CD1c-positive myeloid dendritic cell (primary cell): ENCODE data around the gene DRG2.
A peak's percentile ranks its signal among the peaks of the same experiment; 100 is the strongest.

Experiments used
- DNase-seq: peaks from one replicate; pipeline ENCODE4 v3.0.0-alpha.2; 2016; ENCODE audit errors: extremely low spot score

Gene DRG2, protein sequence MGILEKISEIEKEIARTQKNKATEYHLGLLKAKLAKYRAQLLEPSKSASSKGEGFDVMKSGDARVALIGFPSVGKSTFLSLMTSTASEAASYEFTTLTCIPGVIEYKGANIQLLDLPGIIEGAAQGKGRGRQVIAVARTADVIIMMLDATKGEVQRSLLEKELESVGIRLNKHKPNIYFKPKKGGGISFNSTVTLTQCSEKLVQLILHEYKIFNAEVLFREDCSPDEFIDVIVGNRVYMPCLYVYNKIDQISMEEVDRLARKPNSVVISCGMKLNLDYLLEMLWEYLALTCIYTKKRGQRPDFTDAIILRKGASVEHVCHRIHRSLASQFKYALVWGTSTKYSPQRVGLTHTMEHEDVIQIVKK

DNA sequence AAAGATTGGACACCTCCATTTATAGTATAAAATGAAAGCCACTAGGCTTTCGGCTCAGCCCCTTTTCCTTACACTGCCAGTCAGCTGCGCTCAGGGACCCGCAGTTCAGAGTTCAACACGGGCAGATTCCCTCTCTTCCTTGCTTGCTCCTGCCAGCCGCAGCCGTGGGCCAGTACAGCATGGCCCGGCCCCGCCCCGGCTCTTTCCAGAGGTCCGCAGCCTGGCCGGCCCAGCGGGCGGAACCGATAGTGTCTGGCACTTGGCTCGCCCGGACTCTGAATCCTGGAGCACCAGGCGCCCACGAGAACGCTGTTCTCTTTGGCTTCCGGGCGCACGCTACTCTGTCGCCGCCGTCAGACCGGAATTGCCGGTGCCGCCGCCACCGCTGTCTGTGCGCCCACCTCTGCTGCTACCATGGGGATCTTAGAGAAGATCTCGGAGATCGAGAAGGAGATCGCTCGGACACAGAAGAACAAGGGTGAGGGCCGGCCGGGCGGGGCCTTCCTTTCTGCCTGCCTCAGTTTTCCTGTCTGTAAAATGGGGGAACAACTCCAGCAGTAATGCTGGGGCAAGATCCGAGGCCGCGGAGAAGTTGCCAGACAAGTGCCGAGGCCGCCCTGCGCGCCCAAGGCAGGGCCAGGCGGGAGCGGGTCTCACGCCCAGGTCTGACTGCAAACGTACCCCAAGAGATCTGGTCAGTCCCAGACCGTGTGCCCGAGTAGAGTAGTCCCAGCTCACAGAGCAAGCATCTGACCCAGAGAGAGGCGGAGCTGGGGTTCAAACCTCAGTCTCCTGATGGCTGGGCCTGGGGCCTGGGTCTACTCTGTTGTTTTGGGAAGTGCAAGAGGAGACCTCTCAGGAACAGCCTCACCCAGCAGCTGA lies at the start of gene DRG2:
Gene DRG2 (plus strand): TSS at position 339 of the 882 bp plus-strand sequence. CDS start 76 bp downstream, at position 415.
- peak; percentile 95 for DNase-seq

GRCh38 chr17:18038149-18038850 lies 49.4 kb upstream of the DRG2 start:
- DNase-seq = peak; percentile 74

DNA sequence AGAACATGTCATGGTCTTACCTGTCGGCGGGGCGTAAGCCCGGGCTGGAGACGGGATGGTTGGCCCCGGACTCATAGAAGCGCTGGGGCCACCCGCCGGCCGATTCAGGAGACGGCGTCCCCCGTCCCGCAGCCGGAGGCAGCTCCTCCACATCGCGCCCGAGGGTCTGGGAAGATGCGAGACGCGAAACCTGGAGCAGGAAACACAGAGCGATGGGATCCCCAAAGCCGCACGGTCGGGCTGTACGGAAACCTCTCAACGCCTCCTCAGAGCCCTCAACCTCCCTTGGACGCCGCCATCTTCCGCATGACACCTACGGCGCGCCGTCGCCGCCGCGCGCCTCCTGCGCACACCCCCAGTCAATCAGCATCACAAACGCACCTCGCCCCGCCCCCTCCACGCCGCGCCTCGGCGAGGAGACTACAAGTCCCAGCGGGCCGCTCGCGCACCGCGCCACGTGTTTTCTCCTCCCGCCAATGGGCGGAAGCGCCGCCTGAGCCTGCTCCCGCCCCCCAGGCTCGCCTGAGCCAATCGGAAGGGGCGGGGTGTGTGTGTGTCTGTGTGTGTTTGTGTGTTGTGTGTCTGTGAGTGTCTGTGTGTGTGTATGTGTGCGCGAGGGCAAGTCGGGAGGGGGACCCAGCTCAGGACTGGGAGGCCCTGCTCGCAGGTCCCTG lies 48.8 kb upstream of the DRG2 start, which contains the start of the genes ATPAF2 and GID4:
Gene ATPAF2 (minus strand): TSS at position 308 of the 674 bp plus-strand sequence. CDS start 155 bp downstream, at position 153.
Gene GID4 (plus strand): TSS at position 548 of the 674 bp plus-strand sequence. CDS start 57 bp downstream, at position 605.
- DNase-seq = peak; percentile 100

- DNase-seq = no peak
These were observed 48.0 kb upstream of the DRG2 start for GRCh38 chr17:18039535-18040260.

DNA sequence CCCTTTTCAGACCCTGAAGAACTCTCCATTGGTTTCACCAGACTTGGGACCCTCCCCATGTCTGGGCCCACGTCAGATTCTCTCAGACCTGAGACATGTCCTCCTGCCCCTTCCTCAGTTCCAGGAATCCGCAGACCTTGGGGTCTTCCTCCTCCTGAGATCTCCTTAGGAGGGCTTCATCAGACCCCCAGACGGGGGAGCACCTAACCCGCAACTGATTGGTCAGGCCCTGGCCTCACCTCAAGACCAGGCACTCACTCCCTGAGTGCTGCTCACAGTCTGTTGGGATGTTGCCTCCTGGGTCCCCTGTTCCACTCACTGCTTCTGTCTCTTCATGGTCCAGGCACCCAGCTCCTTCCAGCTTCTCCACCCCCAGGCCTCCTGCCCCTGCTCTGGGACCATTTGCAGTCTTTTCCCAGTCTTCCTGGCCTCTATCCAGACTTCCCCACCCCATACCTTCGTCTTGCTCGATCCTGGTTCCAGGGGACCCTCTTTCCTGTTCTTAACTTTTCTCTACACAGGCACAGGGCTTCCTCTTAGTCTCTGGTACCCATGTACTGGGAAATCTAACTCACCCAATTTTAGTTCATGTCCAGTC lies 47.4 kb upstream of the DRG2 start:
- DNase-seq = no peak

DNA sequence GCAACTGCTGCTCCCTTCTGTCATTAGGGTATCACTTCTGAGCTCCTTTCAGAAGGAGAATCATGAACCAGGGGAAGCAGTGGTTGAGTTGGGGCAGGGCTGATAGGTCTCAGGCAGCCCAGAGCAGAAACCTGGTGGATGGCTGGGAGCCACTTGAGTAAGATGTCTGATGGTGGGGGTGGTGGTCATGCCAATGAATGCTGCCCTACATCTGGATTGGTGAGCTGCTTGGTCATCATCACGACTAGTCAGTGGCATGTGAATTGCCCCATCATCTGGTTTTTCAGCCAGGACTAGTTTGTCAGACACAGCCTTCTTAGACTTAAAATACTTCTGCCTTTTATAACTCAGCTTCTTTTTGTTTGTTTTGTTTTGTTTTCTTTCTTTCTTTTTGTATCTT lies 46.0 kb upstream of the DRG2 start:
- DNase-seq = no peak

DNA sequence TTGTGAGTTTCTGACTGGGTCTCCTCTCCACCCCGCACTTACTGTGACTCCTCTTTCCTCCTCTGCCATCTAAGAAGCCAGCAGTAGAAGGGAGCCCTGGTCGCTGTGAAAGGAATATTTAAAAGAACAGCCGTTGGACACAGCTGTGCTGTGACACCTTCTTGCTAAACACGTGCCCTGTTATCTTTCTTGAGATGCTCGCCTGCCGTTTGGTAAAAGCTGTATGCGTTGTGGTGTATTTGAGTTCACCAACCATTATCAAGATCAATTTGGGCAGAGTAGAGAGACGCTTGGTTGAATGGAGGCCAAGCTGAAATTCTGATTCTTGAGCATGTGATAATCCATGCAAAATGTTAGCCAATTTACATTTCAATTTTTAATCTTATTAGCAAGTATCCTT lies 44.8 kb upstream of the DRG2 start:
- no peak for DNase-seq

DNA sequence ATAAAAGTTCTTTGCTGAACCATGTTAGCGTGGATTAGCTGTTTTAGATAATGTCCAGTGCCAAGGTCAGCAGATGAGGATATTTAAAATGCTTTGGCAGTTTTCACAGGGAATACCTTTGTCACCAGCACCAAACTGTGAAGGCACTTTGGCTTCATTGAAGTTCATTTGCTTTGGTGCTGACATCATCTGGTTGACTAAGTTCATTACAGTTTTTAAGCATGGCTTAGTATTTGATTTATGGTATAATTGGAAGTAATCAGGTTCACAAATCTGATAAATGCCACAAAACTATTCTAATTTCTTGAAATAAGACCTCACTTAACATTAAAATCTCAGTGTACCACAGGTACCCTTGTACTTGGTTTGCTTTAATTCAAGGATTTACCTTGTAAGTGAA lies 44.3 kb upstream of the DRG2 start:
- DNase-seq = no peak

GRCh38 chr17:18044609-18045008 lies 43.1 kb upstream of the DRG2 start:
- no peak for DNase-seq

GRCh38 chr17:18045691-18046350 lies 41.9 kb upstream of the DRG2 start:
- DNase-seq = no peak

GRCh38 chr17:18055597-18055996 lies 32.2 kb upstream of the DRG2 start:
- DNase-seq = no peak

- DNase-seq = no peak
These were observed 31.5 kb upstream of the DRG2 start for GRCh38 chr17:18056214-18056613.

DNA sequence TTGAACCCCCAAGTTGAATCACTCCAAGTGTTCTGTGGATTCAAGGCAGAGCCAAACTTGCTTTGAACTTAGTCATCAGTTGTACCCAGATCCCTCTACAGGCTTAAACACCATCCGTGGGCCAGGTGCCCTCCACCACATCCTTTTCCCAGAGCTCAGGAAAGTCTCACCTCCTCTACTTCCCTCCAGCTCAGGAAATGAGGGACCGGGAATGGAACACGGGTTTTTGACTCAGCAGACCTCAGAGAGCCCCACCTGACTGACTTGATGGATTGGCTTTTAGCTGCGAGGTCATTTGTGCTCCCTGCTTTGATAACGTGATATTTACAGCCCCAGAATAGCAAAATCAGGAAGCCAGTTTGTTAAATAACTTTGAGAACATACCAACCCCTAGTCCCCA lies 28.5 kb upstream of the DRG2 start:
- no peak for DNase-seq

DNA sequence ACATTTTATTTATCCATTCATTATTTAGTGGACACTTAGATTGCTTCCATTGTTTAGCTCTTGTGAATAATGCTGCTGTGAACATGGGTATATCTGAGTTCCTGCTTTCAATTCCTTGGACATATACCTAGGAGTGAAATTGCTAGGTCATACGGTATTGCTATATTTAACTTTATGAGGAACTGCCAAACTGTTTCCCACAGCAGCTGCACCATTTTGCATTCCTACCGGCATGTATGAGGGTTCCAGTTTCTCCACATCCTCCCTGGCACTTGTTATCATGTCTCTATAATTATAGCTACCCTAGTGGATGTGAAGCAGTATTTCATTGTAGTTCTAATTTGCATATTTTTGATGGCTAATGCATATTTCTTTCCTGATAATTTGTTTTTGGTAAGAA lies 23.7 kb upstream of the DRG2 start:
- DNase-seq = no peak

- DNase-seq = no peak
These were observed 22.2 kb upstream of the DRG2 start for GRCh38 chr17:18065546-18065945.

DNA sequence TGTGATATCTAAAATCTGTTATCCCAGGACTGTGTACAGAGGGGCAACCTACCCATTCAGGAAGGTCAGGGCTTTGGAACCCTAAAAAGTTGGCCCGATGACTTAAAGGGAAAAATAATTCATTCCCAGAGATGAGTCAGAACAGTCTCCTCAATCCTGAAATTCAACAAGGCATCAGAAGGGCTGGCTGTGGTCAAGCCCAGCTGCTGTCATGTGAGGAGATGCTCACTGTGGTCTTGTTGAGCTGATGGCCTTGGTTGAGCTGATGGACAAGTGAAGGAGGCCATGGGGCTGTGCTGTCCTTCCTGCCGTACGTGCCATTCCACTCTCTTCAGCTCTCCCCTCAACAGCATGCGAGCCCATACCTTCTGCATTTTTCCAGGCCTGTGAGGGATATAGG lies 20.9 kb upstream of the DRG2 start:
- no peak for DNase-seq

- no peak for DNase-seq
These were observed 18.6 kb upstream of the DRG2 start for GRCh38 chr17:18069101-18069500.

DNA sequence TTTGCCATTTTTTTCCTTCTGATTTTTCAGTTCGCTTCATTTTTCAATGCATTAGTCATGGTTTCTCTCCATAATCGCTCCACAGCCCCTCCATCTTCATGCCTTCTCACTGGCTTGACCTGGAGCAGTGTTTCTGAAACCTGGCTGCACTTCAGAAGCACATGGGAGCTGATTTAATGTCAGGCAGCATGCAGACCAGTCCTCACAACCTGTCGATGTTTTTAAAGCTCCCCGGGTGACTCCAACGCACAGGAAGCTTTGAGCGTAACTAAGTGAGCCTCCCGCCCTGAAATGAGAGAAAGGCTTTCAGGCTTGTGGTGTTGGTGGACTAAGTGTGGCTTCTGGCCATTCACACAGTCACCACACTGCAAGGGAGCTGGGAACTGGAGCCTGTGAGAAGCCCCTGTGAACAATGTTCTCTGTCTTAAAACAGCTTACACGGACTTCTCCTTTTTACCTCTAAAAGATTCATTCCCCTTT lies 16.8 kb upstream of the DRG2 start:
- DNase-seq = no peak

DNA sequence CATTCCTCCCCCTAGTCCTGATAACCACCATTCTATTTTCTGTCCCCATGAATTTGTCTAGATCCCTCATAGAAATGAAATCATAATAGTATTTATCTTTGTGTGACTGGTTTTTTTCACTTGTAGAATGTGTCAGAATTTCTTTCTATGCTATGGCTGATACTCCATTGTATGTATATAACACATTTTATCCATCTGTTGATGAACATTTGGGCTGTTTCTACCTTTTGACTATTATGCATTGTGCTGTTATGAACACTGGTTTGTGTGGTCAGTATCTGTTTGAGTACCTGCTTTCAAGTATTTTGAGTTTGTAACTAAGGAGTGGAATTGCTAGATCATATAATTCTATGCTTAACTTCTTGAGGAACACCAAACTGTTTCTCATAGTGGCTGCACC lies 16.0 kb upstream of the DRG2 start:
- no peak for DNase-seq
